GM23338 (cell line): ENCODE results near the gene GPR108. TPM values are rescaled to one million over a fixed set of nuclear protein-coding genes. Genes with fewer than 3 reads are reported as not detected.

ENCODE experiments used
- ATAC-seq: fragments of 200-7000 bp; cut with Tn5 transposase; 3 replicates; pipeline ENCODE4 v1.9.1; 2020
- DNase-seq: peaks from one replicate; pipeline ENCODE4 v3.0.0-alpha.2; 2015; ENCODE audit warnings: low spot score
- H2AFZ ChIP-seq: fragments of 200-600 bp; sonication (generic); 2 replicates; pipeline ENCODE4 v1.8.0; 2016; ENCODE audit warnings: antibody characterized with exemption, mild to moderate bottlenecking, moderate library complexity
- H3F3A ChIP-seq: fragments of 200-600 bp; sonication (generic); replicated peaks from 2 replicates; pipeline ENCODE4 v1.8.0; 2017; ENCODE audit warnings: antibody characterized with exemption, mixed run types, low read depth
- H3K27ac ChIP-seq: fragments of 200-600 bp; sonication (generic); 2 replicates; pipeline ENCODE4 v1.6.1; 2016; ENCODE audit warnings: low read depth
- H3K27me3 ChIP-seq: fragments of 200-600 bp; sonication (generic); 2 replicates; pipeline ENCODE4 v1.8.0; 2016; ENCODE audit warnings: mild to moderate bottlenecking, mixed run types, moderate library complexity; ENCODE audit not compliant: insufficient read depth
- H3K36me3 ChIP-seq: fragments of 200-600 bp; sonication (generic); 2 replicates; pipeline ENCODE4 v1.8.0; 2016; ENCODE audit warnings: mild to moderate bottlenecking; ENCODE audit not compliant: insufficient read depth
- H3K4me1 ChIP-seq: fragments of 200-600 bp; sonication (generic); 2 replicates; pipeline ENCODE4 v1.8.0; 2016; ENCODE audit warnings: mild to moderate bottlenecking, moderate library complexity; ENCODE audit not compliant: insufficient read depth
- H3K4me2 ChIP-seq: fragments of 200-600 bp; sonication (generic); 2 replicates; pipeline ENCODE4 v1.7.1; 2017; ENCODE audit warnings: mixed run types
- H3K4me3 ChIP-seq: fragments of 200-600 bp; sonication (generic); 2 replicates; pipeline ENCODE4 v1.6.1; 2016; ENCODE audit warnings: mixed run types
- H3K79me2 ChIP-seq: fragments of 200-600 bp; sonication (generic); replicated peaks from 2 replicates; pipeline ENCODE4 v1.8.0; 2017; ENCODE audit warnings: mild to moderate bottlenecking; ENCODE audit not compliant: insufficient read depth
- H3K9me2 ChIP-seq: fragments of 200-600 bp; sonication (generic); 2 replicates; pipeline ENCODE4 v1.8.0; 2017; ENCODE audit not compliant: insufficient read depth
- H4K20me1 ChIP-seq: fragments of 200-600 bp; sonication (generic); replicated peaks from 2 replicates; pipeline ENCODE4 v1.8.0; 2017; ENCODE audit warnings: mild to moderate bottlenecking; ENCODE audit not compliant: insufficient read depth
- H3K27ac Mint-ChIP-seq: 2 replicates; pipeline ENCODE4 v1.8.0; 2020; ENCODE audit warnings: inconsistent platforms, mild to moderate bottlenecking, moderate library complexity, mixed read lengths
- H3K27me3 Mint-ChIP-seq: 3 replicates; pipeline ENCODE4 v1.8.0; 2022; ENCODE audit warnings: low read depth, mild to moderate bottlenecking, moderate library complexity, mixed read lengths, inconsistent platforms; ENCODE audit not compliant: insufficient read depth, poor library complexity
- H3K36me3 Mint-ChIP-seq: 3 replicates; pipeline ENCODE4 v1.8.0; 2021; ENCODE audit warnings: low read depth, mild to moderate bottlenecking, inconsistent platforms, moderate library complexity, mixed read lengths
- H3K4me1 Mint-ChIP-seq: 3 replicates; pipeline ENCODE4 v1.8.0; 2020; ENCODE audit warnings: mild to moderate bottlenecking, inconsistent platforms, mixed read lengths
- H3K4me3 Mint-ChIP-seq: 3 replicates; pipeline ENCODE4 v1.8.0; 2021; ENCODE audit warnings: moderate library complexity, mild to moderate bottlenecking, inconsistent platforms, mixed read lengths
- H3K9me3 Mint-ChIP-seq: 3 replicates; pipeline ENCODE4 v1.8.0; 2020; ENCODE audit warnings: moderate library complexity, mild to moderate bottlenecking, inconsistent platforms, mixed read lengths
- CREB1 ChIP-seq: fragments of 250-450 bp; sonication (Bioruptor Pico); IDR thresholded peaks from 2 replicates; pipeline ENCODE4 v1.5.0; 2020; ENCODE audit warnings: low read depth, mild to moderate bottlenecking, moderate library complexity
- EZH2 ChIP-seq: fragments of 200-600 bp; sonication (generic); IDR thresholded peaks from one replicate; pipeline ENCODE4 v1.8.0; 2017; ENCODE audit warnings: antibody characterized with exemption, mild to moderate bottlenecking, low read depth; ENCODE audit not compliant: unreplicated experiment
- EZH2phosphoT487 ChIP-seq: fragments of 200-600 bp; sonication (generic); IDR thresholded peaks from one replicate; pipeline ENCODE4 v1.8.1; 2018; ENCODE audit warnings: antibody characterized with exemption; ENCODE audit not compliant: unreplicated experiment
- JUNB ChIP-seq: IDR thresholded peaks from one replicate; pipeline ENCODE4 v1.6.1; 2016; ENCODE audit warnings: antibody characterized with exemption; ENCODE audit not compliant: unreplicated experiment
- NANOG ChIP-seq: IDR thresholded peaks from 2 replicates; pipeline ENCODE4 v1.6.1; 2016; ENCODE audit warnings: antibody characterized with exemption, borderline replicate concordance
- STAT1 ChIP-seq: IDR thresholded peaks from one replicate; pipeline ENCODE4 v1.6.1; 2016; ENCODE audit warnings: antibody characterized with exemption; ENCODE audit not compliant: unreplicated experiment
- ZNF114 ChIP-seq: fragments of 250-450 bp; sonication (Bioruptor Pico); IDR thresholded peaks from 2 replicates; pipeline ENCODE4 v1.5.0; 2020; ENCODE audit warnings: mild to moderate bottlenecking, moderate library complexity
- ZNF331 ChIP-seq: fragments of 250-450 bp; sonication (Bioruptor Pico); IDR thresholded peaks from 2 replicates; pipeline ENCODE4 v1.5.0; 2020; ENCODE audit warnings: low read depth, mild to moderate bottlenecking, moderate library complexity
- ZNF462 ChIP-seq: fragments of 250-450 bp; sonication (Bioruptor Pico); IDR thresholded peaks from 2 replicates; pipeline ENCODE4 v1.5.0; 2020; ENCODE audit warnings: mild to moderate bottlenecking, moderate library complexity
- polyA plus RNA-seq: library from polyadenylated mRNA; unstranded; fragments of >200 nt; fragmentation: Nextera tagmentation; extraction: Ambion mirVana; gene quantifications from 2 replicates; pipeline ENCODE4 v1.2.1, GENCODE V29; 2016
- total RNA-seq: library from RNA; depleted of rRNA; stranded (reverse); fragments of >200 nt; shearing (Covaris generic); gene quantifications from 2 replicates; pipeline ENCODE4 v1.2.3, GENCODE V29; 2014
- TF ChIP-seq, protein P1 (sequence below): IDR thresholded peaks from 2 replicates; pipeline ENCODE4 v1.6.1; 2016; ENCODE audit warnings: antibody characterized with exemption

The GPR108 gene
- total and polyA plus RNA-seq, 2 experiments from 2014 or later: 44.8 to 57.9 TPM

- TF ChIP-seq ZNF462 (CRISPR knock-in tag) (no peak), CREB1 (CRISPR knock-in tag) (no peak), EZH2phosphoT487 (no peak), EZH2 (no peak), NANOG (no peak)
- TF ChIP-seq, protein P1, sequence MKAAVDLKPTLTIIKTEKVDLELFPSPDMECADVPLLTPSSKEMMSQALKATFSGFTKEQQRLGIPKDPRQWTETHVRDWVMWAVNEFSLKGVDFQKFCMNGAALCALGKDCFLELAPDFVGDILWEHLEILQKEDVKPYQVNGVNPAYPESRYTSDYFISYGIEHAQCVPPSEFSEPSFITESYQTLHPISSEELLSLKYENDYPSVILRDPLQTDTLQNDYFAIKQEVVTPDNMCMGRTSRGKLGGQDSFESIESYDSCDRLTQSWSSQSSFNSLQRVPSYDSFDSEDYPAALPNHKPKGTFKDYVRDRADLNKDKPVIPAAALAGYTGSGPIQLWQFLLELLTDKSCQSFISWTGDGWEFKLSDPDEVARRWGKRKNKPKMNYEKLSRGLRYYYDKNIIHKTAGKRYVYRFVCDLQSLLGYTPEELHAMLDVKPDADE: no peak
Observed at GRCh38 chr19:6696239-6696820, 41.0 kb downstream of the GPR108 start (continued).

GRCh38 chr19:6694147-6694815, 43.1 kb downstream of the GPR108 start:
- Histone ChIP-seq H3F3A (no peaks in the 10 kb centered on the region), H3K27me3 (no peaks in the 10 kb centered on the region), H3K4me2 (no peak overlapping the region), H3K9me2 (no peaks in the 10 kb centered on the region), H3K36me3 (no peaks in the 10 kb centered on the region), H2AFZ (no peak overlapping the region), H3K4me3 (no peak overlapping the region), H3K79me2 (no peaks in the 10 kb centered on the region), H3K4me1 (no peaks in the 10 kb centered on the region), H4K20me1 (no peaks in the 10 kb centered on the region), H3K27ac (no peak overlapping the region)
- Mint-ChIP-seq H3K36me3 (peaks cover 47% of the 10 kb centered on the region), H3K9me3 (peaks cover 92% of the 10 kb centered on the region), H3K4me3 (no peak overlapping the region), H3K27me3 (peaks cover 8% of the 10 kb centered on the region), H3K4me1 (no peaks in the 10 kb centered on the region), H3K27ac (no peak overlapping the region)
- ATAC-seq (no peak), DNase-seq (peak; percentile 50)
- TF ChIP-seq EZH2phosphoT487: no peak
- no peak for TF ChIP-seq ZNF331
- TF ChIP-seq ZNF114 (CRISPR knock-in tag): no peak
- no peak for TF ChIP-seq CREB1 (CRISPR knock-in tag)
- TF ChIP-seq NANOG: no peak
- TF ChIP-seq JUNB: no peak
- TF ChIP-seq EZH2: no peak
- no peak for TF ChIP-seq STAT1
